GM12878 (cell line): ENCODE data around the gene RASGRP2. TPM values are rescaled to one million over a fixed set of nuclear protein-coding genes. Genes with fewer than 3 reads are reported as not detected.

ENCODE experiments used
- ATAC-seq: fragments of 200-7000 bp; cut with Tn5 transposase; 3 replicates; pipeline ENCODE4 v1.9.1; 2020; ENCODE audit warnings: mild to moderate bottlenecking, moderate library complexity
- BruUV-seq: library from RNA; stranded (reverse); fragments of 400-500 nt; replicated peaks from 2 replicates; lab custom pipeline; 2021; lab: Mats Ljungman, UMichigan
- CTCF ChIA-PET: fragments of 300-600 bp; sonication (Branson Sonifier 250); formaldehyde crosslinking; extraction: SDS; loops from one replicate; lab custom pipeline; 2021; ENCODE audit warnings: inconsistent platforms; lab: Yijun Ruan, JAX
- POLR2A ChIA-PET: fragments of 350-600 bp; formaldehyde crosslinking; extraction: SDS; loops from one replicate; lab custom pipeline; 2021; ENCODE audit warnings: inconsistent platforms; lab: Charles Lee
- RAD21 ChIA-PET: fragments of 300-600 bp; sonication (Branson Sonifier 250); formaldehyde crosslinking; loops from one replicate; lab custom pipeline; 2023; ENCODE audit warnings: antibody characterized with exemption; ENCODE audit not compliant: unreplicated experiment; lab: Charles Lee
- SMC1A ChIA-PET: fragments of 300-600 bp; sonication (Branson Sonifier 250); formaldehyde crosslinking; loops from one replicate; lab custom pipeline; 2023; ENCODE audit not compliant: unreplicated experiment, uncharacterized antibody; lab: Charles Lee
- DNase-seq: peaks from one replicate; pipeline ENCODE4 v3.0.0-alpha.2; 2011; ENCODE audit warnings: low read depth, low spot score
- FAIRE-seq: peaks from 3 replicates; lab custom pipeline; 2011; peaks lifted over from hg19 to GRCh38; lab: Jason Lieb, UNC
- H2AFZ ChIP-seq: 2 replicates; pipeline ENCODE4 v1.6.0; 2011; ENCODE audit warnings: low read depth, low read length, control low read depth; ENCODE audit not compliant: control insufficient read depth
- H3K27ac ChIP-seq: 2 replicates; pipeline ENCODE4 v1.5.1; 2011; ENCODE audit warnings: control low read depth; ENCODE audit not compliant: control insufficient read depth, insufficient read depth
- H3K27me3 ChIP-seq, 2 experiments: replicated peaks in 1 of 2; 2 replicates each; pipeline versions ENCODE4 v1.6.0 to v1.6.1; 2011; ENCODE audit warnings: low read length in 1 of 2; ENCODE audit not compliant: control insufficient read depth in 2 of 2, insufficient read depth in 2 of 2
- H3K36me3 ChIP-seq, 2 experiments: 2 replicates each; pipeline ENCODE4 v1.5.1; 2011; ENCODE audit warnings: low read length in 1 of 2; ENCODE audit not compliant: control insufficient read depth in 2 of 2, insufficient read depth in 2 of 2
- H3K4me1 ChIP-seq: 2 replicates; pipeline ENCODE4 v1.6.1; 2011; ENCODE audit warnings: mild to moderate bottlenecking, low read length, moderate library complexity, mixed read lengths; ENCODE audit not compliant: control insufficient read depth, insufficient read depth
- H3K4me2 ChIP-seq: 2 replicates; pipeline ENCODE4 v1.6.0; 2011; ENCODE audit warnings: control low read depth; ENCODE audit not compliant: control insufficient read depth, insufficient read depth
- H3K4me3 ChIP-seq: fragments of 200-600 bp; sonication (generic); 2 replicates; pipeline ENCODE4 v1.5.1; 2016
- H3K79me2 ChIP-seq: 2 replicates; pipeline ENCODE4 v1.6.0; 2011; ENCODE audit warnings: low read length; ENCODE audit not compliant: control insufficient read depth, insufficient read depth
- H3K9ac ChIP-seq: 2 replicates; pipeline ENCODE4 v1.8.0; 2011; ENCODE audit warnings: low read length, control low read depth, mixed read lengths; ENCODE audit not compliant: control insufficient read depth, insufficient read depth
- H3K9me3 ChIP-seq: replicated peaks from 3 replicates; pipeline ENCODE4 v1.5.1; 2011; ENCODE audit warnings: mild to moderate bottlenecking, low read length; ENCODE audit not compliant: control insufficient read depth, insufficient read depth
- H4K20me1 ChIP-seq: 2 replicates; pipeline ENCODE4 v1.6.0; 2011; ENCODE audit not compliant: control insufficient read depth, insufficient read depth
- ATF2 ChIP-seq: IDR thresholded peaks from 2 replicates; pipeline ENCODE4 v1.6.1; 2012; ENCODE audit warnings: low read length, inconsistent platforms
- KLF5 ChIP-seq: fragments of 450-650 bp; IDR thresholded peaks from 2 replicates; pipeline ENCODE4 v1.6.1; 2014; ENCODE audit warnings: mild to moderate bottlenecking; ENCODE audit not compliant: partially characterized antibody
- MEF2B ChIP-seq: fragments of 450-650 bp; IDR thresholded peaks from 2 replicates; pipeline ENCODE4 v1.6.1; 2018; ENCODE audit warnings: mild to moderate bottlenecking, moderate library complexity; ENCODE audit not compliant: partially characterized antibody, poor library complexity, severe bottlenecking
- PAX8 ChIP-seq: fragments of 450-650 bp; IDR thresholded peaks from 2 replicates; pipeline ENCODE4 v1.6.1; 2017; ENCODE audit warnings: mild to moderate bottlenecking, moderate library complexity
- POLR2A ChIP-seq: IDR thresholded peaks from 2 replicates; pipeline ENCODE4 v1.6.1; 2011; ENCODE audit warnings: low read depth, mild to moderate bottlenecking, low read length
- POLR2AphosphoS5 ChIP-seq: IDR thresholded peaks from 2 replicates; pipeline ENCODE4 v1.6.1; 2011; ENCODE audit warnings: mild to moderate bottlenecking, low read length, inconsistent platforms
- SMC3 ChIP-seq: IDR thresholded peaks from 2 replicates; pipeline ENCODE4 v1.6.1; 2011; ENCODE audit warnings: low read length, improper control_type of control experiment, borderline replicate concordance
- SP1 ChIP-seq: IDR thresholded peaks from one replicate; pipeline ENCODE4 v1.6.1; 2011; ENCODE audit warnings: low read depth, low read length
- SREBF1 ChIP-seq: IDR thresholded peaks from 2 replicates; pipeline ENCODE4 v1.6.1; 2012; ENCODE audit warnings: mild to moderate bottlenecking, low read length
- TAF1 ChIP-seq: IDR thresholded peaks from 2 replicates; pipeline ENCODE4 v1.6.1; 2011; ENCODE audit warnings: mild to moderate bottlenecking, low read depth, low read length, borderline replicate concordance
- TCF12 ChIP-seq: IDR thresholded peaks from 2 replicates; pipeline ENCODE4 v1.6.1; 2011; ENCODE audit warnings: low read depth, mild to moderate bottlenecking, low read length
- WGBS: methylation state at CpG from one replicate; pipeline ENCODE4 v1.1.6; 2016; ENCODE audit warnings: low lambda C conversion rate; ENCODE audit not compliant: insufficient replicate concordance, insufficient coverage; ENCODE audit errors: missing lambda C conversion rate; 5-methylcytosine and 5-hydroxymethylcytosine counted together
- in situ Hi-C: fragments of 300-500 bp; cut with MboI; formaldehyde crosslinking; loops from 9 replicates; pipeline ENCODE4 v1.14.3; 2018; ENCODE audit warnings: mixed read lengths
- intact Hi-C: fragments of 100-400 bp; cut with micrococcal nuclease; formaldehyde crosslinking; loops from one replicate; pipeline ENCODE4 v1.14.2; 2022; ENCODE audit not compliant: unreplicated experiment
- polyA plus RNA-seq, 11 experiments: library from polyadenylated mRNA; depleted of rRNA in 4 of 11; unstranded in 6 of 11; stranded (reverse) in 5 of 11; fragments of >200 nt; fragmentation: Nextera tagmentation in 4 of 11; fragmentation: Illumina TruSeq in 1 of 11; extraction: Ambion mirVana in 4 of 11; extraction: Trizol in 1 of 11; gene quantifications; 1 replicate in 1 of 11; 2 replicates in 10 of 11; pipeline versions ENCODE4 v1.2.1 to v1.2.3, GENCODE V29; 2011 to 2016; ENCODE audit warnings: inconsistent platforms in 2 of 11, missing spikeins in 2 of 11, low read depth in 1 of 11
- total RNA-seq, 4 experiments: library from RNA; depleted of rRNA in 3 of 4; stranded (reverse); fragments of >200 nt in 3 of 4; fragmentation: Illumina TruSeq in 1 of 4; extraction: Trizol in 1 of 4; gene quantifications; 2 replicates each; pipeline versions ENCODE4 v1.2.1 to v1.2.3, GENCODE V29; 2013 to 2021

The RASGRP2 gene
- total and polyA plus RNA-seq, 10 of the 15 experiments (the other 5 are each of a cell fraction or from before 2014, with no cell fraction given), result 0.26 to 9.0 (median 5.4) TPM

- 0% methylated on average over 3 of the region's 3 CpGs for WGBS
- no TSS peak for BruUV-seq
- no peaks in the 10 kb centered on the region for H3K27me3 ChIP-seq
- intact Hi-C loops (loop anchor here (10.0 kb wide), 1 partner anchor 338 kb away; the partner anchor contains the start of genes TM7SF2 and ZNHIT2), in situ Hi-C loops (no loop called here)
- peaks cover 16% of the 10 kb centered on the region for H4K20me1 ChIP-seq
- FAIRE-seq, result no peak
- ChIA-PET SMC1A (interaction anchor here (1.0 to 2.2 kb wide), 5 partner anchors 8 to 34 kb away, joined by 3 to 8 read pairs (median 5); partner anchors contain the start of genes PYGM and RASGRP2), CTCF (interaction anchor here (1.4 to 3.3 kb wide), 5 partner anchors 8 to 88 kb away, joined by 3 to 18 read pairs (median 7); partner anchors contain the start of gene RASGRP2), POLR2A (interaction anchor here (0.6 to 2.0 kb wide), 6 partner anchors 13 to 103 kb away, joined by 3 to 5 read pairs (median 3); no protein-coding TSS in a partner anchor), RAD21 (interaction anchor here (1.8 kb wide), 1 partner anchor 127 kb away, joined by 4 read pairs; no protein-coding TSS in a partner anchor)
- no peak for DNase-seq
- no peak for ATAC-seq
- H3K4me1 ChIP-seq, result peaks cover 29% of the 10 kb centered on the region
- peak overlapping the region; percentile 66 for H3K4me3 ChIP-seq
- no peaks in the 10 kb centered on the region; the same call in 2 of the 3 replicates for H3K9me3 ChIP-seq
- H3K27ac ChIP-seq, result peak overlapping the region; percentile 35
- peaks cover 50% of the 10 kb centered on the region for H3K79me2 ChIP-seq
- TF ChIP-seq MEF2B (peak; percentile 23), POLR2AphosphoS5 (0 out of 2 replicates have a peak, but pooled peaks have one; percentile 53), KLF5 (no peak), TAF1 (no peak)
- peaks cover 7 to 37% of the 10 kb centered on the region in 2 experiments for H3K36me3 ChIP-seq
- H2AFZ ChIP-seq, result no peak overlapping the region
- peak overlapping the region; percentile 96 for H3K4me2 ChIP-seq
- peak overlapping the region; percentile 86 for H3K9ac ChIP-seq
These were observed 32.9 kb upstream of the RASGRP2 start for GRCh38 chr11:64776875-64777274.

GRCh38 chr11:64776425-64776824 lies 32.5 kb upstream of the RASGRP2 start:
- in situ Hi-C loops, result no loop called here
- Histone ChIP-seq H3K27ac (no peak overlapping the region), H3K4me3 (peak overlapping the region; percentile 66), H3K4me2 (peak overlapping the region; percentile 96), H3K4me1 (peaks cover 32% of the 10 kb centered on the region), H3K27me3 (no peaks in the 10 kb centered on the region), H2AFZ (no peak overlapping the region), H3K9ac (peak overlapping the region; percentile 86), H4K20me1 (peaks cover 19% of the 10 kb centered on the region), H3K9me3 (no peaks in the 10 kb centered on the region; the same call in 2 of the 3 replicates), H3K36me3 (peaks cover 7 to 39% of the 10 kb centered on the region in 2 experiments), H3K79me2 (peaks cover 54% of the 10 kb centered on the region)
- ATAC-seq (no peak), DNase-seq (no peak), FAIRE-seq (no peak)
- 17% methylated on average over 6 of the region's 6 CpGs for WGBS
- ChIA-PET CTCF (interaction anchor here (0.6 to 2.4 kb wide), 8 partner anchors 9 to 87 kb away, joined by 3 to 9 read pairs (median 4); partner anchors contain the start of gene RASGRP2), POLR2A (interaction anchor here (0.7 to 2.0 kb wide), 5 partner anchors 13 to 37 kb away, joined by 3 to 5 read pairs (median 3); no protein-coding TSS in a partner anchor), SMC1A (interaction anchor here (1.0 to 2.2 kb wide), 5 partner anchors 9 to 35 kb away, joined by 3 to 8 read pairs (median 5); partner anchors contain the start of genes PYGM and RASGRP2), RAD21 (interaction anchor here (1.8 to 2.1 kb wide), 2 partner anchors 88 to 126 kb away, joined by 4 to 5 read pairs; no protein-coding TSS in a partner anchor)
- no TSS peak for BruUV-seq
- intact Hi-C loops, result loop anchor here (10.0 kb wide), 1 partner anchor 338 kb away; the partner anchor contains the start of genes TM7SF2 and ZNHIT2
- TF ChIP-seq TCF12, result no peak
- TF ChIP-seq SP1, result no peak
- TF ChIP-seq MEF2B, result no peak
- TF ChIP-seq SREBF1, result no peak
- TF ChIP-seq PAX8, result no peak
- no peak for TF ChIP-seq ATF2
- TF ChIP-seq POLR2A, result no peak
- TF ChIP-seq SMC3, result no peak
